CD4-positive, alpha-beta T cell (primary cell): Measurements from ENCODE around the gene CNKSR3. TPM values are rescaled to one million over a fixed set of nuclear protein-coding genes. Genes with fewer than 3 reads are reported as not detected.

Experiments
- ATAC-seq: fragments of 200-7000 bp; cut with Tn5 transposase; one replicate; pipeline ENCODE4 v1.10.0; 2022; ENCODE audit warnings: mild to moderate bottlenecking; ENCODE audit not compliant: poor library complexity
- CTCF ChIA-PET: fragments of 350-600 bp; sonication (Branson Sonifier 250); formaldehyde crosslinking; loops from one replicate; lab custom pipeline; 2021; ENCODE audit warnings: antibody characterized with exemption, inconsistent platforms; lab: Charles Lee
- POLR2A ChIA-PET: fragments of 350-600 bp; sonication (Branson Sonifier 250); formaldehyde crosslinking; loops from one replicate; lab custom pipeline; 2021; ENCODE audit warnings: antibody characterized with exemption, inconsistent platforms; lab: Charles Lee
- DNase-seq, 14 experiments: peaks; one replicate each; pipeline ENCODE4 v3.0.0-alpha.2; 2013 to 2020; ENCODE audit warnings: mixed read lengths in 2 of 14
- H3K27ac ChIP-seq, 2 donors: one replicate each; pipeline versions ENCODE4 v1.5.1 to v1.7.0; 2013; ENCODE audit warnings: low read length in 2 of 2, low read depth in 1 of 2, mild to moderate bottlenecking in 1 of 2
- H3K27me3 ChIP-seq, 2 experiments: 1 replicate in 1 of 2; 2 replicates in 1 of 2; pipeline versions ENCODE4 v1.6.1 to v1.7.0; 2013; ENCODE audit warnings: low read length in 2 of 2, control low read depth in 1 of 2, mild to moderate bottlenecking in 1 of 2, moderate library complexity in 1 of 2; ENCODE audit not compliant: insufficient read depth in 2 of 2, control insufficient read depth in 1 of 2
- H3K36me3 ChIP-seq: one replicate; pipeline ENCODE4 v1.6.1; 2013; ENCODE audit warnings: low read length, control low read depth; ENCODE audit not compliant: insufficient read depth
- H3K4me1 ChIP-seq: one replicate; pipeline ENCODE4 v1.6.1; 2013; ENCODE audit warnings: low read length, control low read depth; ENCODE audit not compliant: insufficient read depth
- H3K4me3 ChIP-seq: one replicate; pipeline ENCODE4 v1.5.1; 2013; ENCODE audit warnings: mild to moderate bottlenecking, low read length, moderate library complexity
- H3K9me3 ChIP-seq, 2 experiments: 1 replicate in 1 of 2; 2 replicates in 1 of 2; pipeline versions ENCODE4 v1.6.1 to v1.7.0; 2013; ENCODE audit warnings: low read length in 2 of 2, mild to moderate bottlenecking in 2 of 2, control low read depth in 1 of 2, moderate library complexity in 1 of 2; ENCODE audit not compliant: control insufficient read depth in 1 of 2, insufficient read depth in 1 of 2
- H3K27ac Mint-ChIP-seq: one replicate; pipeline ENCODE4 v1.8.0; 2020; ENCODE audit warnings: mixed read lengths
- H3K27me3 Mint-ChIP-seq: one replicate; pipeline ENCODE4 v1.8.0; 2021; ENCODE audit warnings: mixed read lengths
- H3K36me3 Mint-ChIP-seq: one replicate; pipeline ENCODE4 v1.8.0; 2021; ENCODE audit warnings: low read depth, mixed read lengths
- H3K4me1 Mint-ChIP-seq: one replicate; pipeline ENCODE4 v1.8.0; 2021; ENCODE audit warnings: low read depth, mixed read lengths
- H3K4me3 Mint-ChIP-seq: one replicate; pipeline ENCODE4 v1.8.0; 2020; ENCODE audit warnings: mild to moderate bottlenecking, mixed read lengths
- H3K9me3 Mint-ChIP-seq: one replicate; pipeline ENCODE4 v1.8.0; 2020; ENCODE audit warnings: mixed read lengths
- intact Hi-C, 2 experiments: fragments of 100-400 bp; cut with DNase I in 1 of 2; cut with micrococcal nuclease in 1 of 2; formaldehyde crosslinking; loops; one replicate each; pipeline versions ENCODE4 v1.15.1 to v1.9.0; 2023 to 2025; cut with DNase I, micrococcal nuclease
- total RNA-seq, 174 experiments: library from RNA in 2 of 174; stranded (reverse) in 2 of 174; gene quantifications; one replicate each; pipeline ENCODE4 v1.2.3 and lab custom pipeline; 2021 to 2026
- TF ChIP-seq, protein P1 (sequence below): fragments of 200-600 bp; IDR thresholded peaks from one replicate; pipeline ENCODE4 v1.8.0; 2022; ENCODE audit warnings: antibody characterized with exemption, mild to moderate bottlenecking

Gene CNKSR3
- total RNA-seq, 2 experiments from 2014 or later: 0.14 TPM; not detected in 1

GRCh38 chr6:154513601-154514320 is 3.3 kb upstream of the CNKSR3 start:
- ChIA-PET CTCF (interaction anchor here (1.2 kb wide), 1 partner anchor 13 kb away, joined by 3 read pairs; no protein-coding TSS in a partner anchor), POLR2A (no interaction called here)
- DNase-seq: no peak
- Mint-ChIP-seq H3K9me3 (no peaks in the 10 kb centered on the region), H3K4me3 (no peak overlapping the region), H3K27me3 (peaks cover 47% of the 10 kb centered on the region), H3K36me3 (no peaks in the 10 kb centered on the region), H3K27ac (no peak overlapping the region), H3K4me1 (peaks cover 11% of the 10 kb centered on the region)
- no peaks in the 10 kb centered on the region for H3K36me3 ChIP-seq
- no peak overlapping the region for H3K4me3 ChIP-seq
- TF ChIP-seq, protein P1, sequence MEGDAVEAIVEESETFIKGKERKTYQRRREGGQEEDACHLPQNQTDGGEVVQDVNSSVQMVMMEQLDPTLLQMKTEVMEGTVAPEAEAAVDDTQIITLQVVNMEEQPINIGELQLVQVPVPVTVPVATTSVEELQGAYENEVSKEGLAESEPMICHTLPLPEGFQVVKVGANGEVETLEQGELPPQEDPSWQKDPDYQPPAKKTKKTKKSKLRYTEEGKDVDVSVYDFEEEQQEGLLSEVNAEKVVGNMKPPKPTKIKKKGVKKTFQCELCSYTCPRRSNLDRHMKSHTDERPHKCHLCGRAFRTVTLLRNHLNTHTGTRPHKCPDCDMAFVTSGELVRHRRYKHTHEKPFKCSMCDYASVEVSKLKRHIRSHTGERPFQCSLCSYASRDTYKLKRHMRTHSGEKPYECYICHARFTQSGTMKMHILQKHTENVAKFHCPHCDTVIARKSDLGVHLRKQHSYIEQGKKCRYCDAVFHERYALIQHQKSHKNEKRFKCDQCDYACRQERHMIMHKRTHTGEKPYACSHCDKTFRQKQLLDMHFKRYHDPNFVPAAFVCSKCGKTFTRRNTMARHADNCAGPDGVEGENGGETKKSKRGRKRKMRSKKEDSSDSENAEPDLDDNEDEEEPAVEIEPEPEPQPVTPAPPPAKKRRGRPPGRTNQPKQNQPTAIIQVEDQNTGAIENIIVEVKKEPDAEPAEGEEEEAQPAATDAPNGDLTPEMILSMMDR: no peak
- H3K27ac ChIP-seq: no peak overlapping the region
- no peak for ATAC-seq
- no peaks in the 10 kb centered on the region for H3K9me3 ChIP-seq
- H3K4me1 ChIP-seq: peaks cover 8% of the 10 kb centered on the region
- intact Hi-C loops: no loop called here
- peaks cover 21 to 22% of the 10 kb centered on the region in 2 experiments for H3K27me3 ChIP-seq

DNA sequence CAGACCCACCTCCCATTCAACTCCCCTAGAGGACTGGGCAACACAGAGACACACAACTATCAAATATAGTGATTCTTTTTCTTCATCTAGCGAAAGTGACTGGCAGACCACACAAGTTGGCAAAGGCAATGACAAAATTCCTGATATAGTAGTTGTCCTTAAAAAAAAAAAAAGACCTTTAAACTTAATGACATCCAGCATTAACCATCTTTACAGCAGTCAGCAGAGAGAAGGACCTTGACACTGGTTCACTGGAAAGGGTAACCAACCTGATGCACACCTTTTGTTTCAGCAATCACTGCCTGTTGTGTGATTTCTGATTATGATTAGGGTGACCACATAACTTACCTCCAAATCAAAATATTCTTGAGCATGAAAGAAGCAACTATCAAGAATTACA is 1.7 kb upstream of the CNKSR3 start:
- ChIA-PET POLR2A (no interaction called here), CTCF (no interaction called here)

GRCh38 chr6:154511791-154512190 is 1.3 kb upstream of the CNKSR3 start:
- intact Hi-C loops: no loop called here
- TF ChIP-seq, protein P1: no peak
- H3K36me3 Mint-ChIP-seq: no peaks in the 10 kb centered on the region
- H3K4me1 ChIP-seq: peaks cover 8% of the 10 kb centered on the region
- no peak overlapping the region for H3K27ac Mint-ChIP-seq
- DNase-seq (no peak), ATAC-seq (no peak)
- H3K9me3 ChIP-seq: no peaks in the 10 kb centered on the region
- H3K4me3 Mint-ChIP-seq: peak overlapping the region; percentile 64
- H3K9me3 Mint-ChIP-seq: no peaks in the 10 kb centered on the region
- H3K36me3 ChIP-seq: no peaks in the 10 kb centered on the region
- peaks cover 29 to 31% of the 10 kb centered on the region in 2 experiments for H3K27me3 ChIP-seq
- no peak overlapping the region for H3K4me3 ChIP-seq
- H3K4me1 Mint-ChIP-seq: peaks cover 15% of the 10 kb centered on the region
- POLR2A ChIA-PET: no interaction called here
- H3K27ac ChIP-seq: no peak overlapping the region
- CTCF ChIA-PET: no interaction called here
- peaks cover 65% of the 10 kb centered on the region for H3K27me3 Mint-ChIP-seq

More for the DNA sequence above, 1.7 kb upstream of the CNKSR3 start:
- H3K4me1 Mint-ChIP-seq: peaks cover 15% of the 10 kb centered on the region
- H3K9me3 Mint-ChIP-seq: no peaks in the 10 kb centered on the region
- peaks cover 8% of the 10 kb centered on the region for H3K4me1 ChIP-seq
- DNase-seq (no peak), ATAC-seq (no peak)
- intact Hi-C loops: no loop called here
- H3K4me3 ChIP-seq: no peak overlapping the region
- H3K9me3 ChIP-seq: no peaks in the 10 kb centered on the region
- peaks cover 29 to 31% of the 10 kb centered on the region in 2 experiments for H3K27me3 ChIP-seq
- H3K36me3 ChIP-seq: no peaks in the 10 kb centered on the region
- no peaks in the 10 kb centered on the region for H3K36me3 Mint-ChIP-seq
- H3K27ac Mint-ChIP-seq: no peak overlapping the region
- no peak overlapping the region for H3K27ac ChIP-seq
- TF ChIP-seq, protein P1: no peak
- peak overlapping the region; percentile 64 for H3K4me3 Mint-ChIP-seq
- H3K27me3 Mint-ChIP-seq: peaks cover 61% of the 10 kb centered on the region
